ENCODE results near the gene SPG11. TPM values are rescaled to one million over a fixed set of nuclear protein-coding genes. Genes with fewer than 3 reads are reported as not detected.

SPG11 gene
- total and polyA plus RNA-seq, 2 of the 13 experiments (the other 11 are each of a cell fraction or from before 2014, with no cell fraction given), result 31.5 to 40.7 TPM

DNA sequence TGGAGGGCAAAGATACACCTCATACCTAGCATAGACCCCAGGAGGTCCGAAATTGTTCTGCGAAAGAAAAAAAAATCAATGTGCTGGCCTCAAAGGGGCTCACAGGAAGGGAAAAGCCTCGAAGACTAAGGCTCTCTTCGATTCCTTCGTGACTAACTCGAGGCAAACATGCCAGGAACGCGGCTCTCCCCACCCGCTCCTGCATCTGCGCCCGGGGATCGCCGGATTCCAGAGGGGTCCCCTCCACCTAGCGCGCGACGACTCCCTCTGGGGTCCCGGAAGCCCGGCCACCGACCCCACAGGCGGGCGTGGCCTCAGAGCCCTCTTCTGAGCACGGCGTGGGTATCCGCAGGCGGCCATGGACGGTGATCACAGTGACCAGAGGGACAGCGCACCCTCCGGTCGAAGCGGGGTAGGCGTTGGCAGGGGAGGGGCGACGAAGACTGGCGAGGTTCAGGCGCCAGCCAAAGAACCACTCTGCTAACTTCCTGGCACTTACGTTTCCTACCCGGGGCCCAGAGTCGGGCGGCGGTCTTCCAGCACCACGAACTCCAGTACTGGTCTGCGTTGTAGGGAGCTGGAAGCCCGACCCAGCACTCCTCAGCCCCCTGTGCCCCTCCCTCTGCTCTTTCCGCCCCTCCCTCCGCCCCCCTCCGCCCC lies 127.0 kb downstream of the SPG11 start (continued):
- TF ChIP-seq, protein P1, sequence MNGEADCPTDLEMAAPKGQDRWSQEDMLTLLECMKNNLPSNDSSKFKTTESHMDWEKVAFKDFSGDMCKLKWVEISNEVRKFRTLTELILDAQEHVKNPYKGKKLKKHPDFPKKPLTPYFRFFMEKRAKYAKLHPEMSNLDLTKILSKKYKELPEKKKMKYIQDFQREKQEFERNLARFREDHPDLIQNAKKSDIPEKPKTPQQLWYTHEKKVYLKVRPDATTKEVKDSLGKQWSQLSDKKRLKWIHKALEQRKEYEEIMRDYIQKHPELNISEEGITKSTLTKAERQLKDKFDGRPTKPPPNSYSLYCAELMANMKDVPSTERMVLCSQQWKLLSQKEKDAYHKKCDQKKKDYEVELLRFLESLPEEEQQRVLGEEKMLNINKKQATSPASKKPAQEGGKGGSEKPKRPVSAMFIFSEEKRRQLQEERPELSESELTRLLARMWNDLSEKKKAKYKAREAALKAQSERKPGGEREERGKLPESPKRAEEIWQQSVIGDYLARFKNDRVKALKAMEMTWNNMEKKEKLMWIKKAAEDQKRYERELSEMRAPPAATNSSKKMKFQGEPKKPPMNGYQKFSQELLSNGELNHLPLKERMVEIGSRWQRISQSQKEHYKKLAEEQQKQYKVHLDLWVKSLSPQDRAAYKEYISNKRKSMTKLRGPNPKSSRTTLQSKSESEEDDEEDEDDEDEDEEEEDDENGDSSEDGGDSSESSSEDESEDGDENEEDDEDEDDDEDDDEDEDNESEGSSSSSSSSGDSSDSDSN (CRISPR knock-in tag; IDR thresholded peaks at IDR 0.05), result no peak
- TF ChIP-seq ZNF224 (CRISPR knock-in tag; IDR thresholded peaks at IDR 0.05) (peak; percentile 87; the same call in 1 of the 2 replicates), TAF15 (IDR thresholded peaks at IDR 0.05; ENCODE audit: low read depth, low read length, poor library complexity, severe bottlenecking) (no peak), ZFP41 (CRISPR knock-in tag; IDR thresholded peaks at IDR 0.05; ENCODE audit: borderline replicate concordance) (no peak), ZNF451 (CRISPR knock-in tag; IDR thresholded peaks at IDR 0.05) (no peak; the same call in 1 of the 2 replicates), ZNF782 (CRISPR knock-in tag; IDR thresholded peaks at IDR 0.05; ENCODE audit: borderline replicate concordance) (no peak), ZNF713 (CRISPR knock-in tag; IDR thresholded peaks at IDR 0.05) (no peak), ZNF501 (CRISPR knock-in tag; IDR thresholded peaks at IDR 0.05) (no peak), CENPX (CRISPR knock-in tag; IDR thresholded peaks at IDR 0.05) (no peak), ZSCAN31 (CRISPR knock-in tag; IDR thresholded peaks at IDR 0.05; ENCODE audit: low read depth) (peak; percentile 16; the same call in 1 of the 2 replicates), HINFP (CRISPR knock-in tag; IDR thresholded peaks at IDR 0.05; ENCODE audit: low read depth) (no peak), FOXK1 (CRISPR knock-in tag; IDR thresholded peaks at IDR 0.05; ENCODE audit: borderline replicate concordance, low read depth) (peak; percentile 32; the same call in 1 of the 2 replicates), ATF4 (CRISPR knock-in tag; IDR thresholded peaks at IDR 0.05) (0 out of 4 replicates have a peak, but pooled peaks of 1 of the 2 experiments have one; percentile 23), PTBP1 (IDR thresholded peaks at IDR 0.05; ENCODE audit: low read depth, low read length, poor library complexity, severe bottlenecking) (peak; percentile 17), ZNF619 (CRISPR knock-in tag; IDR thresholded peaks at IDR 0.05) (no peak), CBX5 (CRISPR knock-in tag; IDR thresholded peaks at IDR 0.05; ENCODE audit: borderline replicate concordance) (peak; percentile 71), ARNT (IDR thresholded peaks at IDR 0.05) (no peak), ZNF18 (CRISPR knock-in tag; IDR thresholded peaks at IDR 0.05; ENCODE audit: insufficient replicate concordance) (no peak), ZSCAN20 (CRISPR knock-in tag; IDR thresholded peaks at IDR 0.05; ENCODE audit: borderline replicate concordance) (peak; percentile 74), ZNF773 (CRISPR knock-in tag; IDR thresholded peaks at IDR 0.05; ENCODE audit: borderline replicate concordance) (no peak), ZFP36L1 (CRISPR knock-in tag; IDR thresholded peaks at IDR 0.05) (no peak), ZNF788 (CRISPR knock-in tag; IDR thresholded peaks at IDR 0.05; ENCODE audit: borderline replicate concordance) (peak; percentile 56; the same call in 1 of the 2 replicates), ZNF670 (CRISPR knock-in tag; IDR thresholded peaks at IDR 0.05; ENCODE audit: borderline replicate concordance) (0 out of 2 replicates have a peak, but pooled peaks have one; percentile 51)
